K562 (cell line): ENCODE results near the gene BPIFB2. TPM values are rescaled to one million over a fixed set of nuclear protein-coding genes. Genes with fewer than 3 reads are reported as not detected.

Source experiments
- ATAC-seq: fragments of 200-7000 bp; cut with Tn5 transposase; 3 replicates; pipeline ENCODE4 v1.9.1; 2020; ENCODE audit warnings: moderate library complexity
- BruUV-seq: library from RNA; stranded (reverse); fragments of 400-500 nt; replicated peaks from 2 replicates; lab custom pipeline; 2021; lab: Mats Ljungman, UMichigan
- CTCF ChIA-PET: fragments of 300-600 bp; formaldehyde crosslinking; extraction: SDS; loops from one replicate; lab custom pipeline; 2021; ENCODE audit warnings: low intra/inter-chr PET ratio; lab: Yijun Ruan, JAX
- POLR2A ChIA-PET: fragments of 300-600, 350-650 bp; sonication (Branson Sonifier 250); formaldehyde crosslinking; extraction: SDS; loops from one replicate; lab custom pipeline; 2021; ENCODE audit warnings: antibody characterized with exemption, inconsistent platforms; lab: Yijun Ruan, JAX
- DNase-seq, 4 experiments: peaks; one replicate each; pipeline versions ENCODE4 v3.0.0 to v3.0.0-alpha.2; 2011 to 2018; ENCODE audit warnings: low spot score in 3 of 4, mixed read lengths in 3 of 4; ENCODE audit errors: extremely low read depth in 1 of 4
- FAIRE-seq: peaks from 2 replicates; lab custom pipeline; 2011; peaks lifted over from hg19 to GRCh38; lab: Jason Lieb, UNC
- H2AFZ ChIP-seq: 2 replicates; pipeline ENCODE4 v1.6.0; 2011; ENCODE audit warnings: low read depth, low read length, control low read depth, inconsistent platforms
- H3K27ac ChIP-seq: fragments of 200-600 bp; 3 replicates; pipeline ENCODE4 v1.8.0; 2011; ENCODE audit warnings: low read depth, mild to moderate bottlenecking, control low read depth, inconsistent platforms, low read length, moderate library complexity, mixed read lengths; ENCODE audit errors: extremely low read depth
- H3K27me3 ChIP-seq, 2 experiments: fragments of 300-600 bp in 1 of 2; 2 replicates in 1 of 2; 3 replicates in 1 of 2; pipeline versions ENCODE4 v1.6.0 to v1.8.0; 2011; ENCODE audit warnings: inconsistent platforms in 2 of 2, low read length in 2 of 2, mild to moderate bottlenecking in 1 of 2, mixed read lengths in 1 of 2, moderate library complexity in 1 of 2; ENCODE audit not compliant: control insufficient read depth in 2 of 2, insufficient read depth in 2 of 2
- H3K36me3 ChIP-seq: fragments of 300-600 bp; 3 replicates; pipeline ENCODE4 v1.8.0; 2011; ENCODE audit warnings: mild to moderate bottlenecking, low read length, inconsistent platforms; ENCODE audit not compliant: control insufficient read depth, insufficient read depth
- H3K4me1 ChIP-seq, 2 experiments: fragments of 200-600 bp in 1 of 2; replicated peaks in 1 of 2; 2 replicates in 1 of 2; 3 replicates in 1 of 2; pipeline versions ENCODE4 v1.5.1 to v1.8.0; 2011; ENCODE audit warnings: inconsistent platforms in 2 of 2, low read length in 2 of 2, mild to moderate bottlenecking in 1 of 2, mixed read lengths in 1 of 2, moderate library complexity in 1 of 2; ENCODE audit not compliant: control insufficient read depth in 2 of 2, insufficient read depth in 2 of 2
- H3K4me2 ChIP-seq: 2 replicates; pipeline ENCODE4 v1.6.1; 2011; ENCODE audit warnings: low read length, control low read depth, inconsistent platforms, mixed read lengths; ENCODE audit not compliant: insufficient read depth
- H3K4me3 ChIP-seq: fragments of 200-600 bp; sonication (generic), shearing (Covaris generic); 2 replicates; pipeline ENCODE4 v1.5.1; 2016; ENCODE audit warnings: control low read depth, inconsistent platforms
- H3K79me2 ChIP-seq: fragments of 200-600 bp; 3 replicates; pipeline ENCODE4 v1.8.0; 2011; ENCODE audit warnings: low read length, inconsistent platforms; ENCODE audit not compliant: control insufficient read depth, insufficient read depth
- H3K9ac ChIP-seq, 2 experiments: 2 replicates each; pipeline versions ENCODE4 v1.6.0 to v1.6.1; 2011; ENCODE audit warnings: low read depth in 2 of 2, low read length in 2 of 2, control low read depth in 1 of 2, inconsistent platforms in 1 of 2, mild to moderate bottlenecking in 1 of 2, mixed read lengths in 1 of 2; ENCODE audit not compliant: insufficient read depth in 1 of 2
- H3K9me1 ChIP-seq: one replicate; pipeline ENCODE4 v1.6.0; 2011; ENCODE audit warnings: inconsistent platforms, mild to moderate bottlenecking, low read length, moderate library complexity; ENCODE audit not compliant: control insufficient read depth, insufficient read depth
- H3K9me3 ChIP-seq: replicated peaks from 2 replicates; pipeline ENCODE4 v1.5.1; 2011; ENCODE audit warnings: low read depth, low read length, inconsistent platforms; ENCODE audit not compliant: control insufficient read depth, insufficient read depth
- H4K20me1 ChIP-seq: replicated peaks from 2 replicates; pipeline ENCODE4 v1.6.1; 2011; ENCODE audit warnings: low read length, inconsistent platforms, mixed read lengths; ENCODE audit not compliant: control insufficient read depth, insufficient read depth
- ATF1 ChIP-seq, 2 experiments: fragments of 450-650 bp in 1 of 2; IDR thresholded peaks; 2 replicates each; pipeline ENCODE4 v1.6.1; 2016; ENCODE audit warnings: missing compliant biosample characterization in 1 of 2, missing genetic modification characterization in 1 of 2
- BRD4 ChIP-seq: fragments of 200-600 bp; sonication (generic); IDR thresholded peaks from 2 replicates; pipeline ENCODE4 v1.6.1; 2017; ENCODE audit warnings: inconsistent platforms
- ETV1 ChIP-seq: fragments of 450-650 bp; conservative IDR thresholded peaks from 2 replicates; pipeline ENCODE4 v1.6.1; 2016; ENCODE audit warnings: missing genetic modification characterization, control low read depth, low read depth, missing compliant biosample characterization
- GTF2F1 ChIP-seq: IDR thresholded peaks from 2 replicates; pipeline ENCODE4 v1.6.1; 2011; ENCODE audit warnings: low read depth, low read length, improper control_type of control experiment
- NBN ChIP-seq: fragments of 450-650 bp; IDR thresholded peaks from 2 replicates; pipeline ENCODE4 v1.6.1; 2016; ENCODE audit warnings: low read depth, mild to moderate bottlenecking
- NCOA1 ChIP-seq: fragments of 450-650 bp; IDR thresholded peaks from 2 replicates; pipeline ENCODE4 v1.6.1; 2016; ENCODE audit warnings: low read depth
- NFE2L1 ChIP-seq: fragments of 450-650 bp; IDR thresholded peaks from 2 replicates; pipeline ENCODE4 v1.6.1; 2016; ENCODE audit warnings: missing genetic modification characterization, low read depth, mild to moderate bottlenecking, missing compliant biosample characterization, moderate library complexity, borderline replicate concordance
- NR2F6 ChIP-seq: fragments of 450-650 bp; formaldehyde crosslinking; IDR thresholded peaks from 2 replicates; pipeline ENCODE4 v1.4.0; 2020; ENCODE audit warnings: mild to moderate bottlenecking
- SREBF1 ChIP-seq: fragments of 150-350 bp; IDR thresholded peaks from 2 replicates; pipeline ENCODE4 v1.6.1; 2014; ENCODE audit warnings: antibody characterized with exemption, low read depth, low read length, borderline replicate concordance
- TCF7L2 ChIP-seq: fragments of 150-350 bp; IDR thresholded peaks from 2 replicates; pipeline ENCODE4 v1.6.1; 2016; ENCODE audit warnings: low read depth, mild to moderate bottlenecking, low read length, moderate library complexity
- ZBTB7A ChIP-seq: IDR thresholded peaks from 2 replicates; pipeline ENCODE4 v1.6.1; 2011; ENCODE audit warnings: low read depth, mild to moderate bottlenecking, low read length, moderate library complexity, borderline replicate concordance; ENCODE audit not compliant: control insufficient read depth
- ZKSCAN3 ChIP-seq: fragments of 250-450 bp; sonication (Bioruptor Pico); IDR thresholded peaks from 2 replicates; pipeline ENCODE4 v1.4.0; 2020
- ZKSCAN8 ChIP-seq: fragments of 200-800 bp; sonication (Bioruptor generic); IDR thresholded peaks from 2 replicates; pipeline ENCODE4 v1.6.1; 2016; ENCODE audit warnings: missing genetic modification characterization, missing compliant biosample characterization
- ZNF695 ChIP-seq: fragments of 450-650 bp; formaldehyde crosslinking; IDR thresholded peaks from 2 replicates; pipeline ENCODE4 v1.4.0; 2020; ENCODE audit warnings: mild to moderate bottlenecking, moderate library complexity
- whole genome bisulfite sequencing: fragments of 100-300 bp; shearing (Covaris generic); methylation state at CpG from one replicate; pipeline ENCODE4 v1.1.6; 2016; ENCODE audit warnings: low coverage, mixed read lengths; ENCODE audit not compliant: insufficient coverage; ENCODE audit errors: missing lambda C conversion rate; 5-methylcytosine and 5-hydroxymethylcytosine counted together
- in situ Hi-C: fragments of 300-500 bp; cut with MboI; formaldehyde crosslinking; loops from 4 replicates; pipeline ENCODE4 v1.15.0; 2018; ENCODE audit warnings: inconsistent platforms, mixed read lengths
- intact Hi-C: fragments of 100-400 bp; cut with micrococcal nuclease; formaldehyde crosslinking; loops from 2 replicates; pipeline ENCODE4 v1.14.2; 2022
- polyA plus RNA-seq, 8 experiments: library from polyadenylated mRNA; depleted of rRNA in 4 of 8; stranded (reverse) in 5 of 8; unstranded in 3 of 8; fragments of >200 nt; fragmentation: Nextera tagmentation in 2 of 8; fragmentation: Illumina TruSeq in 1 of 8; extraction: Ambion mirVana in 2 of 8; extraction: Trizol in 1 of 8; gene quantifications; 2 replicates each; pipeline versions ENCODE4 v1.2.1 to v1.2.3, GENCODE V29; 2011 to 2014; ENCODE audit warnings: inconsistent platforms in 1 of 8, missing spikeins in 1 of 8
- total RNA-seq, 7 experiments: library from RNA; depleted of rRNA in 6 of 7; stranded (reverse); fragments of >200 nt in 6 of 7; fragmentation: Illumina TruSeq in 2 of 7; extraction: Trizol in 2 of 7; gene quantifications; 2 replicates each; pipeline versions ENCODE4 v1.2.1 to v1.2.3, GENCODE V29; 2011 to 2021; ENCODE audit warnings: low replicate concordance in 1 of 7
- TF ChIP-seq, protein P1 (sequence below): fragments of 200-800 bp; sonication (Bioruptor generic); IDR thresholded peaks from 2 replicates; pipeline ENCODE4 v1.6.1; 2017; ENCODE audit warnings: missing genetic modification characterization, missing compliant biosample characterization
- TF ChIP-seq, protein P2 (sequence below): fragments of 450-650 bp; IDR thresholded peaks from 2 replicates; pipeline ENCODE4 v1.6.1; 2014; ENCODE audit warnings: low read depth, mild to moderate bottlenecking, moderate library complexity, borderline replicate concordance

BPIFB2 gene
- total and polyA plus RNA-seq, 9 of the 15 experiments (the other 6 are each of a cell fraction or from before 2014, with no cell fraction given): not detected

DNA sequence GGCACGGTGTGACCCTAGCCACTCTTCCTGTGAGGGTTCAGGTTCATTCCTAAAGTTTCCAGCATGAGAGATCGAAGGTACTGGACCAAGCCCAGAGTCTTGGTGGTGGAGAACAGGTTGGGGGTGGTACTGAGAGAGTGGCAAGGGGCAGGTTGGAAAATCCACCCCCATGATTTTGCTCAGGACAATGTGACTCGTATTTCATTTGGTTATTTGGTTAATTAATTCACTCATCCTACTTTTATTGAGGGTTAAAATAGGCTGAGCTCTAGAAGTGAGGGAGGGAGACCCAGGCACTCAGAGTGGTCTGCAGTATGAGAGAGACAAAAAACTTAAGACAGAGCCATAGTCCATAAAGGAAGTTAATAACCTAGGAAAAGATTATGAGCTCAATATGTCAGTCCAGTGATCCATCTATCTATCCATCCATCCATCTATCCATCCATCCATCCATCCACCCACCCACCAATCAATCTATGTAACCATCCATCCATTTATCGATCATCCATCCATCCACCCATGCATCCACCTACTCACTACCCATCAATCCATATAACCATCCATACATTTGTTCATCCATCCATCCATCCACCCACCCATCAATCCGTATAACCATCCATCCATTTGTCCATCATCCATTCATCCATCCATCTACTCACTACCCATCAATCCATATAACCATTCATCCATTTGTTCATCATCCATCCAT is 17.3 kb downstream of the BPIFB2 start (continued):
- TF ChIP-seq NFE2L1 (tag): no peak

DNA sequence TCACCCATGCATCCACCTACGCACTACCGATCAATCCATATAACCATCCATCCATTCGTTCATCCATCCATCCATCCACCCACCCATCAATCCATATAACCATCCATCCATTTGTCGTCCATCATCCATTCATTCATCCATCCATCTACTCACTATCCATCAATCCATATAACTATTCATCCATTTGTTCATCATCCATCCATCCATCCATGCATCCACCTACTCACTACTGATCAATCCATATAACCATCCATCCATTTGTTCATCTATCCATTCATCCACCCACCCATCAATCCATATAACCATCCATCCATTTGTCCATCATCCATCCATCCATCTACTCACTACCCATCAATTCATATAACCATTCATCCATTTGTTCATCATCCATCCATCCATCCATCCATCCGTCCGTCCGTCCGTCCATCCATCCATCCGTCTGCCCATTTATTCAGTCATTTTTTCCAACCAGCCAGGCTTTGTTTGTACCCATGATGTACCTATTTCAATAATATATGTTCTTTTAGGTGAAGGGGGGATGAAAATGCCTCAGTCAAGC is 17.9 kb downstream of the BPIFB2 start:
- H2AFZ ChIP-seq: no peak overlapping the region
- H3K36me3 ChIP-seq: no peaks in the 10 kb centered on the region
- 0% methylated on average over 9 of the region's 9 CpGs for WGBS
- no peak overlapping the region for H3K9ac ChIP-seq
- no peaks in the 10 kb centered on the region for H3K4me1 ChIP-seq
- BruUV-seq: no TSS peak
- no peak for ATAC-seq
- no peaks in the 10 kb centered on the region; the same call in 1 of the 2 replicates for H4K20me1 ChIP-seq
- DNase-seq: no peak
- no peak overlapping the region for H3K4me3 ChIP-seq
- in situ Hi-C loops (no loop called here), intact Hi-C loops (no loop called here)
- peaks cover under 1 to 6% of the 10 kb centered on the region in 2 experiments; a peak in 3 of 5 replicates for H3K27me3 ChIP-seq
- FAIRE-seq: no peak
- CTCF ChIA-PET: no interaction called here
- H3K9me3 ChIP-seq: no peaks in the 10 kb centered on the region
- H3K79me2 ChIP-seq: no peaks in the 10 kb centered on the region
- POLR2A ChIA-PET: interaction anchor here (1.2 kb wide), 1 partner anchor 8 kb away, joined by 7 read pairs; no protein-coding TSS in a partner anchor
- TF ChIP-seq ZKSCAN8 (CRISPR knock-in tag) (no peak), ZKSCAN3 (CRISPR knock-in tag) (no peak), NFE2L1 (tag) (no peak), BRD4 (no peak), GTF2F1 (no peak), ETV1 (tag) (no peak), ATF1 (CRISPR knock-in tag; IDR thresholded peaks at IDR 0.05) (no peak), ATF1 (tag; IDR thresholded peaks at IDR 0.05) (no peak), TCF7L2 (no peak), NCOA1 (no peak), SREBF1 (no peak), ZBTB7A (no peak), NBN (no peak), ZNF695 (CRISPR knock-in tag) (no peak), NR2F6 (CRISPR knock-in tag) (no peak)
- TF ChIP-seq, protein P1, sequence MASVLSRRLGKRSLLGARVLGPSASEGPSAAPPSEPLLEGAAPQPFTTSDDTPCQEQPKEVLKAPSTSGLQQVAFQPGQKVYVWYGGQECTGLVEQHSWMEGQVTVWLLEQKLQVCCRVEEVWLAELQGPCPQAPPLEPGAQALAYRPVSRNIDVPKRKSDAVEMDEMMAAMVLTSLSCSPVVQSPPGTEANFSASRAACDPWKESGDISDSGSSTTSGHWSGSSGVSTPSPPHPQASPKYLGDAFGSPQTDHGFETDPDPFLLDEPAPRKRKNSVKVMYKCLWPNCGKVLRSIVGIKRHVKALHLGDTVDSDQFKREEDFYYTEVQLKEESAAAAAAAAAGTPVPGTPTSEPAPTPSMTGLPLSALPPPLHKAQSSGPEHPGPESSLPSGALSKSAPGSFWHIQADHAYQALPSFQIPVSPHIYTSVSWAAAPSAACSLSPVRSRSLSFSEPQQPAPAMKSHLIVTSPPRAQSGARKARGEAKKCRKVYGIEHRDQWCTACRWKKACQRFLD (CRISPR knock-in tag): no peak
- TF ChIP-seq, protein P2, sequence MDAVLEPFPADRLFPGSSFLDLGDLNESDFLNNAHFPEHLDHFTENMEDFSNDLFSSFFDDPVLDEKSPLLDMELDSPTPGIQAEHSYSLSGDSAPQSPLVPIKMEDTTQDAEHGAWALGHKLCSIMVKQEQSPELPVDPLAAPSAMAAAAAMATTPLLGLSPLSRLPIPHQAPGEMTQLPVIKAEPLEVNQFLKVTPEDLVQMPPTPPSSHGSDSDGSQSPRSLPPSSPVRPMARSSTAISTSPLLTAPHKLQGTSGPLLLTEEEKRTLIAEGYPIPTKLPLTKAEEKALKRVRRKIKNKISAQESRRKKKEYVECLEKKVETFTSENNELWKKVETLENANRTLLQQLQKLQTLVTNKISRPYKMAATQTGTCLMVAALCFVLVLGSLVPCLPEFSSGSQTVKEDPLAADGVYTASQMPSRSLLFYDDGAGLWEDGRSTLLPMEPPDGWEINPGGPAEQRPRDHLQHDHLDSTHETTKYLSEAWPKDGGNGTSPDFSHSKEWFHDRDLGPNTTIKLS: no peak
- TF ChIP-seq, all 486 proteins: peak for 0
- no peak overlapping the region for H3K27ac ChIP-seq
- H3K9me1 ChIP-seq: no peaks in the 10 kb centered on the region
- H3K4me2 ChIP-seq: no peak overlapping the region
